HEK293T (cell line): ENCODE data around the gene SNX9.

ENCODE experiments used
- BHLHE40 ChIP-seq: fragments of 450-650 bp; IDR thresholded peaks from 2 replicates; pipeline ENCODE4 v1.6.1; 2016; ENCODE audit warnings: mild to moderate bottlenecking, moderate library complexity, borderline replicate concordance
- HDGF ChIP-seq: fragments of 450-650 bp; IDR thresholded peaks from 2 replicates; pipeline ENCODE4 v1.6.1; 2017; ENCODE audit warnings: antibody characterized with exemption, borderline replicate concordance
- NFRKB ChIP-seq: fragments of 450-650 bp; IDR thresholded peaks from 2 replicates; pipeline ENCODE4 v1.6.1; 2016; ENCODE audit warnings: mild to moderate bottlenecking, moderate library complexity
- PKNOX1 ChIP-seq: fragments of 450-650 bp; IDR thresholded peaks from 2 replicates; pipeline ENCODE4 v1.6.1; 2016
- SUZ12 ChIP-seq: fragments of 450-650 bp; IDR thresholded peaks from 2 replicates; pipeline ENCODE4 v1.6.1; 2016; ENCODE audit warnings: mild to moderate bottlenecking

- TF ChIP-seq BHLHE40 (no peak), NFRKB (no peak), HDGF (no peak), SUZ12 (no peak), PKNOX1 (no peak)
Measured at GRCh38 chr6:157959451-157960227, 136.6 kb downstream of the SNX9 start.
